ENCODE data around the gene KIF26B.

GRCh38 chr1:245396615-245397014 lies 241.8 kb downstream of the KIF26B start:
- no peak for TF ChIP-seq EZH2phosphoT487 (conservative IDR thresholded peaks at IDR 0.05; ENCODE audit: low read length)
- no peak for TF ChIP-seq CTCF (IDR thresholded peaks at IDR 0.05; ENCODE audit: insufficient read depth, low read length, poor library complexity, severe bottlenecking)

Measured in SU-DHL-6 (cell line).